GM15510 (cell line): ENCODE measurements around the gene APOL3.

Source experiments
- POLR2A ChIP-seq: IDR thresholded peaks from 3 replicates; pipeline ENCODE4 v1.6.1; 2011; ENCODE audit warnings: borderline replicate concordance; ENCODE audit not compliant: insufficient read length; ENCODE audit errors: extremely low read depth

Gene APOL3, protein sequence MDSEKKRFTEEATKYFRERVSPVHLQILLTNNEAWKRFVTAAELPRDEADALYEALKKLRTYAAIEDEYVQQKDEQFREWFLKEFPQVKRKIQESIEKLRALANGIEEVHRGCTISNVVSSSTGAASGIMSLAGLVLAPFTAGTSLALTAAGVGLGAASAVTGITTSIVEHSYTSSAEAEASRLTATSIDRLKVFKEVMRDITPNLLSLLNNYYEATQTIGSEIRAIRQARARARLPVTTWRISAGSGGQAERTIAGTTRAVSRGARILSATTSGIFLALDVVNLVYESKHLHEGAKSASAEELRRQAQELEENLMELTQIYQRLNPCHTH

DNA sequence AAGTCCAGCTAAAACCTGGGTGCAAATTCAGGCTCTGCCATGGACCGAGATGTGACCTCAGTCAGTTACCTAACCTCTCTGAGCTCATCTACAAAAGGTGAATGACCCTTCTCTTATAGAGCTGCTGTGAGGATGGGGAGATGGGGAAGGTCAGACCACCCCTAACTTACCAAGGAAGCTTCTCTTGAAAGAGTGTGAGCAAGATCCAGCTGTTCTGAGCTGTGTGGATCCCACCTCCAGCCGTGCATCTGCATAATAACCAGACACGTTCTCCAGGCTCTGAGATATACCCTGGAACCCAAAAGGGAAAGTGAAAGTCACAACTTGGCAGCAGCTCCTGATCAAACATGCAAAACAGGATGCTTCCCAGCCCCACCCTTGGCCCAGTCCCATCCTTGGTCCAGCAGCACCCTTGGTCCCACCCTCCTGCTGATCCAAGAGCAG is at the start of gene APOL3:
Gene APOL3, minus strand, starts transcription at position 257 of the 444 bp plus-strand sequence. CDS start 11,700 bp downstream, outside the sequence.
- TF ChIP-seq POLR2A: peak; percentile 47

DNA sequence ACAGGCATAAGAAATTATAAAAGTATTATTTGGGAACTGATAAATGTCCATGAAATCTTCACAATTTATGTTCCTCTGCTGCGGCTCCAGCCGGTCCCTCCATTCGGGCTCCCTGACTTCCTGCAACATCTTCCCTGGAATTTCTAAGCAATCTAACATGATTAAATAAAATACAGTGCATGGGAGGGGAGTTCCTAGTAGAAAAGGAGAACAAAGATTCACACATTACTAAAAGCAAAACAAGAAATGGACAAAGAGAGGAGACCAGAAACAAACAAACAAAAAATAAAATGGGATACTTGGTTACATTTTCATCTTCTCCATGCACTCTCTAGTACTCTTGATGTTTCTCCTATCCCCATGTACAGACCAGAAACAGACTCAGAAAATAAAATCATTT is 49.7 kb upstream of the APOL3 start:
- no peak for TF ChIP-seq POLR2A

DNA sequence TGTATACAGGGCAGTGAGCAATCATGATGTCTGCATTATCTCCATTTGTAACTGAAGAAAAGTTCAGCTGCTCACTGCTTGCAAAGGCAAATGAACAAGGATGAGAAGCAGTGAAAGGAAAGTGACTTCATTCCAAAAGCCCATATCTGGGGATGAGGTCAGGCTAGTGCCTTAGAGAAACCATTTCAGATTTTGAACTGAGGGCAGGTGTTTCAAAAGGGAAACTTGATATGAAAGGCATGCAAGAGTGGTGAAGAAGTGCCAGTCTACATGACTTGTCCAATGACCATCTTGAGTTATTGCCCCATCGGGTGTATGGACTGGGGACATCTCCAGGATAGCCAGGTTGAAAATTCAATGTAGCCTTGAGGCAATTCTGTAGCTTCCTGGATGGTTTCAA is 48.4 kb upstream of the APOL3 start:
- TF ChIP-seq POLR2A: no peak

DNA sequence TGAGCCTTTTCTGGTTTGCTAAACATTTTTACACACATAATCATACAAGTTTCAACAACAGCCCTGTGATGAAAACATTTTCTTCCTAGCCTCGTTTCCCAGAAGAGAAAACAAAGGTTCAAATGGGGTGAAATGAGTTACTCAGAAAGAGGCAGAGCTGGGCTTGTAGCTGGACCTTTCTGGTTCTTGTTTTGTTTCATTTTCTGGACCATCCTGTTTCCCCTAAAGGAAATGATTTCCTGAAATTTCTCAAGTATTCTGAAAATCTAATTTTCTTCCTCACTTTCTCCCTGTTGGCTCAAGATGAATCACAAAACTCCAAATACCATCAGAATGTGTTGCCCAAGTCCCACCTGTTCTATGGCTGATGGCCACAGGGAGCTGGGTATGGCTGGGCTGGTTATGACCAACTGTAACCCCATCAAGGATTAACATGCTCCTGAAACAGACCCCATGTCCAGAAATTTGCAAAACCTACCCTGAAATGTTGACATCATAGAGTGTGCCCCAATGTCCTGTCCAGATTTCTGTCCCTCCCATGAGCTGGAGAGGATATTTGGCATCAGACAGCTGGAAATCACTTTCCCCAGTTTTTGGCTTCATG is 47.7 kb upstream of the APOL3 start:
- TF ChIP-seq POLR2A: no peak

DNA sequence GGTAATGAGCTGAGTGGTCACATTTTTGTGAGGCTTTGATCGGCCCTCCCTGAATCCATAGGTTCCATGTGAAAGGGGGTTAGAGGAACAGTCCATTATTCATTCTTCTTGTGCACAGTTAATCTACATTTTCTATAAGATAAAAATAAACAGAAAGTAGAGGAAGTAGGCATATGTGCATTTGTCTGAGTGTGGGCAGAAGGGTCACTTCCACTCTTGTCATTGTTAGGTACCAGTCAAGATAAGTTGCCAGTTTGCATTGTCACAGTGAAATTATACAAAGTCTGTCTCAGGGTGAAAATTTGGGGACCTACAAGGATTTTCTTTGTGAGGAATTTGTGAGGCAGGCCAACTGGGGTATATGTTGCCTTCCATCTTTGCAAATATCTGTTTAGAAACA is 45.7 kb upstream of the APOL3 start:
- no peak for TF ChIP-seq POLR2A

DNA sequence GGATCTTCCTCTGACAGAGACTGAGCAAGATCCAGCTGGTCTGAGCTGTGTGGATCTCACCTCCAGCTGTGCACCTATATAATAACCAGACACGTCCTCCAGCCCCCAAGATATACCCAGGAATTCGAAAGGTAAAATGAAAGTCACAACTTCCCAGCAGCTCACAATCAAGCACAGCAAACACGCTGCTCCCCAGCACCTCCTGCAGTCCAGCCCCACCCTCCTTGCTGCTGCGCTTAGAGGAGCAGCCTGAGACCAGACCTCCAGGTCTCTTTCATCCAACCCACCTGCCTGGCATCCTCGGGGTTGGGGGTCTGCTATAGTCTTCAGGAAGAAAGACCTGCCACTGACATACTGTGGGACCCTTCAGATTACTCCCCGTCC is 44.1 kb upstream of the APOL3 start:
- no peak for TF ChIP-seq POLR2A

DNA sequence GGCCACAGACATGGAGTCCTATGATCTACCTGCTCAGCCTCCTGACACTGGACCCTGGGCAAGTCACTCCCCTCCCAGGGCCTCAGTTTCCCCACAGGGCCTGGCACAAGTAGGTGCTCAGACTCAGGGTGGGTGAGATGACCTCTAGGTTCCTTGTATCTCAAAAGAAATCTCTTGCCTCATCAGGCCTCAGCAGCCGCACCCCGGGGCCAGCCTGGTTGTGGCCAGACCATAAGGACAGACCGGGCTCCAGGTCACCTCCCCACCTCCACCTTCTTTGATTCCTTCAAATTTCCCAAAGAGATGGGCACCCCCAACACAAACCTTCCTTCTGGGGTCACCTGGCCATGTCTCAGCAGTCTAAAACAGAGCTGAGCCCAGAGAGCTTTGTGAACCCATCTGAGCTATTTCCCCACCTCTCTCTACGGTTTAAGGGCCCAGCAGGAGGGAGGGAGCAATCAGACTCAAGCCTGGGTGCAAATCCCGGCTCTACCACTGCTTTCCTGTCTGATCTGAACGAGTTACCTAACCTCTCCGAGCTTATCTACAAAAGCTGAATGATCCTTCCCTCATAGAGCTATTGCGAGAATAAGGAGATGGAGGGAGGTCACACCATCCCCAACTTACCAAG is 43.6 kb upstream of the APOL3 start:
- no peak for TF ChIP-seq POLR2A

DNA sequence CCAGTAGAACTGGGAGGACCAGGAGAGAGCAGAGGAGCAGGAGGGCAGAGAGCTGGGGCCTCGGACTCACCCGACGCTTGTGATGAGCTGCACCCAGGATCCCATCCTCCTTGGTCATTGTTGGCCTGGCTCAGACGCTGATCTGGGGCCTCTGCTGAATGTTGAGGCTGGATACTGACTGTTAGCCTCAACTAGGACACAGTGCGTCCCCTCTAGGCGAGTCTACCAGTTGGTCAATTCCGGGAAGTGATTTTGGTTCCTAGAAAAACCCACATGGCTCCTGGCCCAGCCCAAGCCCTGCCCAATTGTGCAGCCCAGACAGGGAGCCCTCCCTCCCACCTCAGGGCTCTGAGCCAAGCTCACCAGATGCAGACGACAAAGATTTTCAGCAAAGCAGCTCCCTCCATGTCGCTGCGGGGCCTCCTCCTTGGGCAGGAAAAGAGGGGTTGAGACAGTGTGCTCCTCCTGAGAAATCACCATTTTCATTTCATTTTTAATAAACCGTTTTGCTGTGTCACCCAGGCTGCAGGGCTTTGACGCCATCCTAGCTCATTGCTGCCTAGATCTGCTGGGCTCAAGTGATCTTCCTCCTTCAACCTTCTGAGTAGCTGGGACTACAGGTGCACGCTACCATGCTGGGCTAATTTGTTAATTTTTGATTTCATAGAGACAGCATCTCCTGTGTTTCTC is 41.2 kb upstream of the APOL3 start, which contains the start of gene APOL4:
Gene APOL4, minus strand, starts transcription at position 180 of the 690 bp plus-strand sequence. Its CDS starts 75 bp downstream, at position 105.
- no peak for TF ChIP-seq POLR2A

DNA sequence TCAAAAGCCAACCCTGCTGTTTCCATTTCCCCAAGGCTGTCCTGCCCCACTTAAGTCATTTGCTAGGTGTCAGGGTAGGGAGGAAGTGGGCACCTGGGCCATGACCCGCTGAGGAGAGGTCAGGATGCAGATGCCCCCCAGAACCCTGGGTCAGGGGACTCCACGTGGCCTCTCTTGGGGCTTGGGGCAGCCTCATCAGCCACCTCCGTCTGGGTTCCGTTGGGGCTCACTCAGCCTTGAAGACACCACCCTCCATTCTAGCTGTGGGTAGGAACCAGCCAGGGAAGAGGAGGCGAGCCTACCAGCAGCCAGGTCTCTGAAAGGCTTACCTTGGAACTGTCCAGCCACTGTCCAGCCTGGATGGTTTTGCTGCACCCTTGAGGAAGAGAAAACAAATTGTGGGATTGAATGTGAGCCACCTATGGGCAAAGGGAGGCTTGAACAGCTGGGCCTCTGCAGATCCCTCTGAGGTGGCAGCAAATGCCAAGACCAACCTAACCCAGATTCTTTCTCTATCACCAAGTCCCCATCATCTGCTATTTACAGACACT is 38.5 kb upstream of the APOL3 start:
- no peak for TF ChIP-seq POLR2A

DNA sequence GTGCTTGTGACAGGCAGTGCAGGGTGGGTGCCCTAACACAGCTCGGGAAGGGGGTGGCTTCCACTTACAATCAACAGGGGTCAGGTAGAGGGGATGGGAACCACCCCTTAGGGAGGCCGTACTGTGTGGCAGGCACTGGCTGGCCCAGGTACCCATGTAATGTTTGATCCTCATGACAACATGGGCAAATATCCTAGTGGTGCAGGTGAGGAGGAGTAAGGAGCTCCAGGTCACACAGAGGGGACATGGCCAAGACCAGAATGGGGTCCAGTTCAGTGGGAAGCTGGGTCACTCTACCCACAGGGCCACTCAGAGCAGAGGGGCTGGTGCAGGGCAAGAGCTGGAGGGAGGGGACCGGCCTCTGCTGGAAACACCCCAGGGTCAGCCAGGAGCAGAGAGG is 38.0 kb upstream of the APOL3 start:
- TF ChIP-seq POLR2A: no peak

DNA sequence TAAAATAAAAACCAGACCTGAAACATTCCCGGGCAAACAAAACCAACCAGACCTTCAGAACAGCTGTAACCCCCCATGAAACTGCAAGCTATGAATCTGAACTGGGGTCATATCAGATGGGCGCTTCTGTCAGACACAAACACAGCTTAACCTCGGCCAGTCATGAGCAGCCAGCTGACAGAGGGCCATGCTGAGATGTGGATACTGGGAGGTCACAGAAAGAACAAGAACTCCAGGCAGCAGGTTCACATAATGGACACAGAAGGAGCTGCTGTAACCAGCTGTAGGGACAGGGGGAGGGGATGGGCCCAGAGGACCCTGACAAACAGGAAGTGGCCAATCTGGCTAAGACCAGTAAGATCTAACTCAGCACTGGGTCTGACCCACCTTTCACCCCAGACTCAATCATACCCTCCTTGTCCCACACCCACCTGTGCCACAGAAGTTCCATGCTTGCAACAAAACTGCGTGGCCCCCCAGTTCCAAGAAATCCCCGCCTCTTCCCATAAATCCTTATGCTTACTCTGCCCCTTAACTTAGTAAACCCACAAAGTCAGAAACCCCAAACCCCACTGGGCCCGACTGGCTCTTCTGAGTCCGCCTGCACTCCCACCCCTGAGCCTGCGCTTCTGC is 37.1 kb upstream of the APOL3 start:
- TF ChIP-seq POLR2A: no peak

DNA sequence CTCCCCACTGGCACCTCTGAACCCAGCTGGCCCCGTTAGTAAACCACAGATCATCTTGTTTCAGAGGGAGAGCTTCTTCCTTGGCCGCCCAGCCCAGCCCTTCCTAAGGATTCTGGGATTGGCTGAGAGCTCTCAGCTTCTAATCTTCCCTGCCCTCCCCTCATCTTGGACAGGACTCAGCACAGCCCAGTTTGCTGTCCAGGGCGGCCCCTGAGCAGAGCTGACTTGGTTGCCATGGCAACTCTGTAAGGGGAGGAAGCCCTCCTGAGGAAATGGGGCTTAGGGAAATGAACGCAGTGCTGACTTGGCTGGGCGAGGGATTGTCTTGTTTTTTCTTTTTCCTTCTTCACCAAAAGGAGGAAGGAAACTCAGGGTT is 36.5 kb upstream of the APOL3 start:
- TF ChIP-seq POLR2A: no peak

DNA sequence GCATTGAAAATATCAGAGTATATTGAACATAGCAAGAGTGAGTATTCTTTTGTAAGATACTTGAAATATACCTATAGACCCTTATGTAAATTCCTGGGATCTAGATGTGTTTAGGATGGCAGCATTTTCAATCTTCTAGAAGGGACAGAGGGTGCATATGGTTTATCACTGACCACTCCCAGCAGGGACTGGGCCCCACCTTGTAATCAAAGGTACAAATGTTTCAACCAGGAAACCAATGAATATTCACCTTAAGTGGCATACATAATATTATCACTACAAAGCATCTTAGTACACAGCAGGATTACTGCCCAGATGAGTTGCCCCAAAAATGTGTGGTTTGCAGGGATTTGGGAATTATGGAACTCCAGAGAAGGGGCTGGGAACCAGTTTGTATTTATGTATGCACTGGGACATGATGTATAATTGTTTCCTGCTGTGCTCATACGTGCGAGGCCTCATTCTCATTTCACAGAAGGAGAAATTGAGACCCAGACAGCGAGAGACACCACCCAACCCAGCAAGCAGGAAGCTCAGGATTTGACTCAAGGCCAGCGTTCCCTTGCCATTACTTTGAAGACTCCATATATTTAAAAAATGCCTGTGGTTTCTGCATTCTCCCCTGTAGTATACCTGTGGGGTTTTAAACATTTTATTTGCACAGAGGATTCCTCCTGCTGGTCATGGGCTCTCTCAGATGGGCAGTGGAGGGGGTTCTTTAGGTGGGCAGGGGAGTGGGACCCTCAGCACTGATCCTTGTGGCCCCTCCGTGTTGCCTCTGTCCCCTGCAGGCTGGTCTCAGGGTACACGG is 35.9 kb upstream of the APOL3 start:
- TF ChIP-seq POLR2A: no peak

DNA sequence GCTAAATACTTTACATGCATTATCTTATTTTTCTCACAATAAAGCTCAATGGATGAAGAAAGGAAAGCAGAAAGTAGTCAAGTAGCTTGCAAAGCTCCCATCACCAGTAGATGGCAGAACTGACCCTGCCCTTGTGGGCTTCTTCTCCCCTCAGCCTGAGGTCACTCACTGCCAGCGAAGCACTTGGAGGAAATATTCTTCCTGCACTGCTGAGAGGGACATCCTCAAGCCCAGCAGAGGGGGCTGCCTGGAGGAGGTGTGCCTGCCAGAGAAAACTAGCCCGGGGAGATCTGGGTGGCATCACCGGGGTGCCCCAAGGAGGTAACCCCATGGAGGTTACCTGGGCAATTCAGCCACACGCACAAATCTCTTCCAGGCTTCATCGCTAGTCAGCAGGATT is 34.4 kb upstream of the APOL3 start:
- TF ChIP-seq POLR2A: no peak
